ENCODE measurements around the gene MC1R.

DNA sequence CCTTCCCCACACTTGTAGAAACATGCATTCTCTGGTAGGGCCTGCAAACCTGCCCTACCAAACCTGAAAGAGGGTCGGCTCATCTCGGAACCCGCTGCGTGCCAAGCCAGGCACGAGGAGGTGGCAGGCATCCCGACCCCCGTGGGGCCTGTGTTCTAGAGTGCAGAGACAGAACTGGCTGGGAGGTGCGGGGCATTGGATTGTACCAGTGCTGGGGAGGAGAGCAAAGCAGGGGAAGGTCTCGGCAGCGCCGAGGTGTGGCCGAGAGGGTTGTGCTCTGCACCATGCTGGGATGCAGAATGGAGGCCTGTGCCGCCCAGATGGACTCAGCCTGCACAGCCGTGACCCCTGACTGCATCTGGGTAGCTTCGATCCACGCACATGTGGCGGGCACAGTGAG is 17.8 kb upstream of the MC1R start:
- TF ChIP-seq, protein P1, sequence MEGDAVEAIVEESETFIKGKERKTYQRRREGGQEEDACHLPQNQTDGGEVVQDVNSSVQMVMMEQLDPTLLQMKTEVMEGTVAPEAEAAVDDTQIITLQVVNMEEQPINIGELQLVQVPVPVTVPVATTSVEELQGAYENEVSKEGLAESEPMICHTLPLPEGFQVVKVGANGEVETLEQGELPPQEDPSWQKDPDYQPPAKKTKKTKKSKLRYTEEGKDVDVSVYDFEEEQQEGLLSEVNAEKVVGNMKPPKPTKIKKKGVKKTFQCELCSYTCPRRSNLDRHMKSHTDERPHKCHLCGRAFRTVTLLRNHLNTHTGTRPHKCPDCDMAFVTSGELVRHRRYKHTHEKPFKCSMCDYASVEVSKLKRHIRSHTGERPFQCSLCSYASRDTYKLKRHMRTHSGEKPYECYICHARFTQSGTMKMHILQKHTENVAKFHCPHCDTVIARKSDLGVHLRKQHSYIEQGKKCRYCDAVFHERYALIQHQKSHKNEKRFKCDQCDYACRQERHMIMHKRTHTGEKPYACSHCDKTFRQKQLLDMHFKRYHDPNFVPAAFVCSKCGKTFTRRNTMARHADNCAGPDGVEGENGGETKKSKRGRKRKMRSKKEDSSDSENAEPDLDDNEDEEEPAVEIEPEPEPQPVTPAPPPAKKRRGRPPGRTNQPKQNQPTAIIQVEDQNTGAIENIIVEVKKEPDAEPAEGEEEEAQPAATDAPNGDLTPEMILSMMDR (IDR thresholded peaks at IDR 0.05) = no peak
- TF ChIP-seq POLR2A (IDR thresholded peaks at IDR 0.05) = no peak
